ENCODE results near the gene OR11A1. TPM values are rescaled to one million over a fixed set of nuclear protein-coding genes. Genes with fewer than 3 reads are reported as not detected.

Gene OR11A1
- total RNA-seq, 1 donor, result not detected

- H3K4me3 ChIP-seq (ENCODE audit: low read depth, low read length), result no peak overlapping the region
- TF ChIP-seq CTCF (IDR thresholded peaks at IDR 0.05; ENCODE audit: insufficient read depth, low read length), result no peak
- DNase-seq (ENCODE audit: low read depth), result no peak
These were observed 9.4 kb upstream of the OR11A1 start for GRCh38 chr6:29466241-29466640.

GRCh38 chr6:29465801-29466200 is 8.9 kb upstream of the OR11A1 start:
- DNase-seq (ENCODE audit: low read depth), result no peak
- TF ChIP-seq CTCF (IDR thresholded peaks at IDR 0.05; ENCODE audit: insufficient read depth, low read length), result no peak
- no peak overlapping the region for H3K4me3 ChIP-seq (ENCODE audit: low read depth, low read length)

GRCh38 chr6:29465279-29465678 is 8.4 kb upstream of the OR11A1 start:
- TF ChIP-seq CTCF (IDR thresholded peaks at IDR 0.05; ENCODE audit: insufficient read depth, low read length), result no peak

GRCh38 chr6:29462022-29462421 is 5.2 kb upstream of the OR11A1 start:
- DNase-seq (ENCODE audit: low read depth), result no peak
- no peak overlapping the region for H3K4me3 ChIP-seq (ENCODE audit: low read depth, low read length)
- no peak for TF ChIP-seq CTCF (IDR thresholded peaks at IDR 0.05; ENCODE audit: insufficient read depth, low read length)

More at GRCh38 chr6:29465279-29465678, 8.4 kb upstream of the OR11A1 start:
- no peak for DNase-seq (ENCODE audit: low read depth)
- no peak overlapping the region for H3K4me3 ChIP-seq (ENCODE audit: low read depth, low read length)

- no peak for TF ChIP-seq CTCF (IDR thresholded peaks at IDR 0.05; ENCODE audit: insufficient read depth, low read length)
- no peak overlapping the region for H3K4me3 ChIP-seq (ENCODE audit: low read depth, low read length)
- DNase-seq (ENCODE audit: low read depth), result no peak
These were observed 4.3 kb upstream of the OR11A1 start for GRCh38 chr6:29461021-29461814.

GRCh38 chr6:29451471-29452193 is 5.2 kb downstream of the OR11A1 start:
- no peak for TF ChIP-seq CTCF (IDR thresholded peaks at IDR 0.05; ENCODE audit: insufficient read depth, low read length)

More at GRCh38 chr6:29451471-29452193, 5.2 kb downstream of the OR11A1 start:
- no peak for DNase-seq (ENCODE audit: low read depth)
- no peak overlapping the region for H3K4me3 ChIP-seq (ENCODE audit: low read depth, low read length)

All from fibroblast of the aortic adventitia (primary cell).